Stimulated activated CD8-positive, alpha-beta memory T cell treated with anti-CD3 and anti-CD28 coated beads, Interleukin-2, amount 100 ng/mL, for 1 hour (primary cell): ENCODE measurements around the gene BBS2.

Experiments used
- DNase-seq, 2 donors: peaks; one replicate each; pipeline ENCODE4 v3.0.0-alpha.2; 2020; ENCODE audit warnings: low read depth in 2 of 2

Gene BBS2

DNA sequence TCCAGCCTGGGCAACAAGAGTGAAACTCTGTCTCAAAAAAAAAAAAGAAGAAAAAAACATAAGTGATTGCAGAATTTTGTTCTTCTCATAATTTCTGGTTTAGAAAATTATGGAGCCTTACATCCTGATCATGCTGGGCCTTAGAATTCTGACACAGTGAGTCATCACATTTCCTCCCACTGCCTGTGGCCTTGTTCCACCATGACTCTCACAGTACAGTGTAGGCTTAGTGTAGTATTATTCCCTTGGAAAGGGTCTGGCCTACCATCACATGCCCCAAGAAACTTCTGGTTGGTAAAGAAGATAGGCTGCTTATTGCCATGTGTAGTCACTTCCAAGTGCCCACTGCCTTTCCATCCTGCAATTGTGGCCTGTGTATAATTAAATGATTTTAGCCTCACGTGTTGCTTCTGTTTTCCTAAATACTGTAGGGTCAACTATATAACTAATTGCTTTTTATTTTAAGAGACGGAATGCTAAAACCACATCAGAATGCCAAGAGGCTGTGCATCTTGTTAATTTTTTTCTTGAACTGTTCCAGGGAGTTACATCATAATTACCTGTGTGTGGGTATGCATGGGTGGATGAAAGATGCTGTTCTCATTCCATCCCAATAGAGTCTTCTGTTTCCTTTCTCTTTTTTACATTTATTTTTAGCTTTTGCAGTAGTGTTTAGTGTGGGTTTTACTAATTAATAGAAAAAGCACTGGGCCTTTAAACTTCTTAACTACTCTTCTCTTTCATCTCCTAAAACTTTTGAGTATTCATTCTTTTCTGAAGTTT, 42.5 kb downstream of the BBS2 start:
- DNase-seq, result no peak

DNA sequence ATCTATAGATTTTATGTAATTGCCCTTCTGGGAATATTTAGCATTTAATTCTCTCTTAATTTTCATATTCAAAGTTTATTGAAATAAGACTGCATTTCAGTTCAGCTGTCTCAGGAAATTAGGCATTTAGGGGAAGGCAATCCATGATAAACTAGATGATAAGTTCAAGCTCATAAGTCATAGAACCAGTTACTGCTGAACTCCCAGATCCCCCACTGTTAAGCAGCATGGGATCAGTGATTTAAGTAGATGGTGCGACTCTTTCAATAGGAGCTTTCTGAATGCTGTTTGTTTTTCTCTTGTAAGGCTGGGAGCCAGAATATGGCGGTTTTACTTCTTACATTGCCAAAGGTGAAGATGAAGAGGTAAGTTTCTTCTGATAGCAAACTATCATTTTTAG, 44.6 kb downstream of the BBS2 start:
- no peak for DNase-seq

DNA sequence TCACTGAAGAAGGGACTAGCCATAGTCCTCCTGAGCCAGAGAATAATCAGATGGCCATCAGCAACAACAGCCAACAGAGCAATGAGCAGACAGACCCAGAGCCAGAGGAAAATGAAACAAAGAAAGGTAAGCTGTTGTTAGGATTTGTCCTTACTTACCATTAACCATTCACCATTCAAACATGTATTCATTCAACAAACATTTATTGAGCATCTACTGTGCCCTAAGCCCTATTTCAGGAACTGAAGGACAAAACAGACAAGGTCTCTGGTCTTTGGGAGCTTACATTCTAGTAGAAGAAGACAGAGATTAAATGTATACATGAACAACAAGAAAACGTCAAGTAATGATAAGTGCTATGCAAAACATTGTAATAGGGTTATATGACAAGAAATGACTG, 49.2 kb downstream of the BBS2 start:
- DNase-seq, result no peak

DNA sequence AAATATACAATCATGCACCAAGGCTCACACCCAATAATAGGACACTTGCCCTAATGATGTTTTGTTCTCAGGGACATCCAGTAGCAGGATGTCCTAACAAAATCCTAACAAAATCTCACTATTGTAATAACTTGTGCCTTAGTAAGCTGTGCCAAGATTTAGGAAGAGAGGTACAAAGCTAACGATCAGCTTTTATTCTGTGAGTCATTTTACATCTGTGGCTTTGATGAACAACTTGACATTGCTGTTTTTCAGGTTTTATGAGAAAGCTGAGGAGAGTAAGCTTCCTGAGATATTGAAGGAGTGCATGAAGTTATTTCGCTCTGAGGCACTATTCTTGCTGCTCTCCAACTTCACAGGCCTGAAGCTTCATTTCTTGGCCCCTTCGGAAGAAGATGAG, 49.6 kb downstream of the BBS2 start:
- no peak for DNase-seq

DNA sequence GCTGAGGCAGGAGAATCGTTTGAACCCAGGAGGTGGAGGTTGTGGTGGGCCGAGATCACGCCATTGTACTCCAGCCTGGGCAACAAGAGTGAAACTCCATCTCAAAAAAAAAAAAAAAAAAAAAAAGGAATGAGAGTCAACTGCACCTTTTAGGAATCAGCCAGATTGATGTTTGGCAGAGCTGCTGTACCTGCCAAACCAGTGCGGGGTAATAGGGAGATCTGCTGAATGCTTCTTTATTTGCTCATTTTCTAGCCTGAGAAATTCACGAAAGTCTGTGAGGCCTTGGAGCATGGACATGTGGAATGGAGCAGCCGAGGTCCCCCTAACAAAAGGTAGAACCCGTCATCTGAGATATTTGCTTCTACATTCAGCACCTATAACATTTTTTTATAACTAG, 50.1 kb downstream of the BBS2 start:
- no peak for DNase-seq

DNA sequence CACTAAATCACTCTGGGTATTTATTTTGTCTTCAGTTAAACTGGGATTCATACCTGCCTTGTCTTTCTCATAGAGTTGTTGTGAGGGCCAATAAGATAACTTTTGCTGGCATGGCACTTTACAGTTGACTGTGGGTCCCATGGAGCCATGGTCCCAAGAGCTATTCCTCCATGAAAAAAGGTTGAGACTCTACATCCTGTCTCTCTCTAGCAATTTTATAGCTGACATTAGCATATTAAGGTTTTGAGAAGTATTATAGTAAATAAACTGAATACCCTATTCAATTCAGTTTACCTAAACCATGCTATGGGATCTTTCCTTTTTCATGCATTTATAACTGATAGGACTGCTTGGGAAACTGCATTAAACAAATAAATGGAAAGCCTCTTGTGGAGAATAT, 51.0 kb downstream of the BBS2 start:
- DNase-seq, result no peak

DNA sequence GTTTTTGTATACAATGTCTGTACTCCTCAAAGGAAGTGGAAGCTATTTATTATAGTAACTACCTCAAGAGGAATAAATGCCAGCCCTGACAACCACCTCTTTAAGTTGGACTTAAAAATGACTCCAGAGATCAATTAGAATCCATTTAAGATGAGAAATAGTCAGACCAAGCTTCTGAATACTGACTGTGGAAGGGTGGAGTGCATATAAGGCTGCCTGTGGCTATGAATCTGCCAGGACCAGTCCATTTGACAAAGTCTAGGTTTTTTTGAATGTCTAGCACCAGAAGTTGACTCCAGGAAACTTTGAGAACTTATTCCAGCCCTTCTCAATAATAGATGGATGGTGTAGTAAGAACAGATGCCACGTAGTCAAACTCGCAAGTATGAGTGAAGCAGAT, 53.5 kb downstream of the BBS2 start:
- no peak for DNase-seq

DNA sequence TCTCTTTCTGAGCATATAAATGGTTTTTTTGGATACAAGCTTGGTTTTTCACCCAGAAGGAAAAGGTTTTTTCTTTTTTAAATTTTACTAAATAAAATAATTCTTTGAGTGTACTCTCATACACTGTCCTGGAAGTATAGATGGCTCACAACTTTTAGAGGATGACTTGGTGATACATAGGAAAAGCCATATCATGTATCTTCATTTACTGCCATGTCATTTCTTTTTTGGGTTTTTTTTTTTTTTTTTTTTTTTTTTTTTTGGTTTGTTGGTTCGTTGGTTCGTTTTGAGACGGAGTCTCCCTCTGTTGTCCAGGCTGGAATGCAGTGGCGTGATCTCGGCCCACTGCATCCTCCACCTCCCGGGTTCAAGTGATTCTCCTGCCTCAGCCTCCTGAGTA, 56.7 kb downstream of the BBS2 start:
- DNase-seq, result no peak

DNA sequence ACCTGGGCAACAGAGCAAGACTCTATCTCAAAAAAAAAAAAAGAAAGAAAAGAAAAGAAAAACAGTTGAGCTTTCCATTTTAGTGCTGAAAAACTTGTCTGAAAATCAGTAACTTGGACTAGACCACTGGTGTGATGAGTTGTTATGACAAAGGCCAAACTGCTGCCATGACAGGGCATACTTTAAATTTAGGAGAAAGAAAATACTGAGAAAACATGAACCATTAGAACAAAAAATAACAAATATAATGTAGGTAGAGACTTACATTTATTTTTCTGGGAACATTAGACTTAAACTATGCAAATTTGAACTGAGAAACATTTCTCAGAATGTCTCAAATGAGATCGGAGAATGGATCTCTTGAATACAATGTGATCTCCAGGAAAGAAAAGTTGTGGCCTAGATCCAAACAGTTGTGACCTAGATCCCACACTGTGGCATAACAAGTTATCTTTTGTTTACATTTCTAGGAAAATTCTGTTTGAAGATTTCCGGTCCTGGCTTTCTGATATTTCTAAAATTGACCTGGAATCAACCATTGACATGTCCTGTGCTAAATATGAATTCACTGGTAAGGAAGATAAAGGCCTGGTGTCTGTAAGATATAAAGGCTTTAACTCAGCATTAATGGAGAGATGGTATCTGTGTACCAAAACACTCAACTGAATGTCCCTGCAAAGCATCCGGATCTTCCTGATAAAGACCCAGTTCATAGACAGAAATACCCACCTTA, 57.6 kb downstream of the BBS2 start:
- DNase-seq, result no peak

DNA sequence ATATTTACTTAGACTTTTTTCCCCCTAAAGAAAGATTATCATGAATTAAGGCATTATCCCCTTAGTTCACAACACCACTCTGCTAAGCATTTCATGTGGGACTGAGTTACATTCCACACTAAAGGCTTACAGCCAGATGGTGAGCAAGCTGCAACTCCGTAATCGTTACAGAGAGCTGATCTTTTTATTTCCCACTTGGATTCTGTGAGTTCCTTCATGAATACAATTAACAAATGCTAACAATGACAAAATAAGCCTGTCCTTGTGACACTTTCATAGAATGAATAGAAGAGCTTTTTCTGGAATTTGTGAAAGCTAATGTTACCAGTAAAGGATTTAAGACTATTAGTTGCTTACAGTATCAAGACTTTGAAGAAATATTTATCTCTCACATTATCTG, 59.7 kb downstream of the BBS2 start:
- DNase-seq, result no peak

DNA sequence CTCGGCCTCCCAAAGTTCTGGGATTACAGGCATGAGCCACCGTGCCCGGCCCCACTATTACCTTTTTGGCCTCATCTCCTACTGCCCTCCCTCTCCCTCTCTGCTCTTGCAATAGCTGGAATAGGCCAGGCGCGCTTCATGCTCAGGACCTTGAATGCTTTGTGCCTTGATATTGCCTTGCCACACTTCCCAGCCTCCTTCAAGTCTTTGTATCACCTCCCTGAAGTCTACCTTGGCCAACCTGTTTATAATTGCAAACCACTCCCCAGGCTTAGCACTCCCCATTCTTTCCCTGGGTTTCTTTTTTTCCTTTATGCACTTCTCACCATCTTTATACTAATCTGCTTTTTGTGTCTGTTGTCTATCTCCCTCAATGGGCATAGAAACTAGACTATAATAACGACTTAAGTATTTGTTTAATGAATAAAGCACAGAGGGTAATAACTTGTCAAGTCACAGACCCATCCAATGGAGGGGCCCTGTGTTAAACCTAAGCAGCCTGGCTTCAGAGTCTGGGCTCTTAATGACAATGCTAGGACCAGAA, 61.8 kb downstream of the BBS2 start:
- no peak for DNase-seq

DNA sequence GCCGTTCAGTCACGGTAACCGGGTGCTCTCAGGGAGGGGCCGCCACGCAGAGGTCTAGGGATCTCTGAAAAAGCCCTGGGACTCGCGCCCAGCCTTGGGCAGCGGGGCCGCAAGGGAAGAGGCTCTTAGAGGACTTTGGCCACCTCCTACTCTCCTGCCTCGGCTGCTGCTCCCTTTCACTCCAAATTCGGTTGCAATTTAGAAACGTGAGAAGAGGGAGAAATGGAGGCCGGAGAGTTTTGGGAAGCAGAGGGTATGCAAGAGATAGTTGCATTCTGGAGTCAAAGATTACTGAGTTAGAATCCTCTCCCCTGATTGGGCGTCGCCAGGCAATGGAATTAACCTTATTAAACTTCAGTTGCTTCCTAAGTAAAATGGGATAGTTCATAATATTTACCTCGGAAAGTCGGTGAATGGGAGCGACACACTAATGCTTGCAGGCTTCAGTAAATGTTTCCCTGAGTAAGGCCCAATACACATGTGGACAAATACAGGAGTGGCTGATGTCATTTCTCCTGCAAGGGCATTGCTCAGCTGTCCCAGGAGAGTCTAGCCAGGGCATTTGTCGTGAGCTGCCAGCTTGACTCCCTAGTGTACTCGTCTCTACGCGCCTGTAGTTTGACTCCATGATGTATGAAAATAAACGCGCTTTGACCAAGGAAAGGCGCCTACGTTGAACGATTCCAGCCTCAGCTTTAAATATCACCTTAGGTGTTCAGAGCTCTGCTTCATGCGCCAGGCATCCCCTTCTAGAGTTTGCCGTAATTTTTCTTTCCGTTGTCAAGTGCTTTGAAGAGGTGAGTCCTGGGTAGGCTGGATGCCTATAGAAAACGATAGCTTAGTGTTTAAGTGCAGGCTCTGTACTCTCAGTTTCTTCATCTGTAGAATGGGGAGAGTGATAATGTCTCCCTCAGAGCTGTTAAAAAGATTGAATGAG, 67.8 kb downstream of the BBS2 start:
- DNase-seq, result no peak

DNA sequence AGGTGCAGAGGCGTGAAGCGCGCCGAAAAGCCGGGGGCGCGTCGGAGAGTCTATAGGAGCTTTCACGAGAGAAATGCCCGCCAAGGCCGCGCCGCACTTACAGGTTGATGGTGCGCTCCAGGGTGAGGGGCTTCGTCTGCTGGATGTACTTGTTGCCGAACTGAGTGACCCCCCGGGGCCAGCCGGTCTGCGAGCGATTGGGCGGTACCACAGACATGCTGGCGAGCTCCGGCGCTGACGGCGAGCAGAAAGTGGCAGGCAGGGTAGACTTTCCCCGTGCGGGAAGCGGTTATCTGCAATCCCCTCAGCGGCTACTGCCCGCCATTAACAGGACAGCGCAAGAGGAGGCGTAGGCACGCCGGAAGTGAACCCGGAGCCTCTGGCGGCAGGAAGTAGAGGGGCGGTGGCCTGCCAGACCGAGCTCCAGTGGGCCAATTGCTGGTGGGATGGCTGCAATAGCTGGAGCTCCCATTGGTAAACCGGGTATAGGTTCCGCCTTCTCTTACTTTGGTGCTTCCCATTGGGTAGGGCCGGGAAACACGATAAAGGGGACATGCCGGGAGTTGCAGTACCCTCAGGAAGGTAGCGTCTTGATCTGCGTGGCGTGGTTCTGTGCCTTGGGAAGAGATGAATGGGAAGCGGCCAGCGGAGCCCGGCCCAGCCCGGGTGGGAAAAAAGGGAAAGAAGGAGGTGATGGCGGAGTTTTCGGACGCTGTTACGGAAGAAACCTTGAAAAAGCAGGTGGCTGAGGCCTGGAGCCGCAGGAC, 68.7 kb downstream of the BBS2 start, which contains the start of the genes NUDT21 and OGFOD1:
TSS of gene NUDT21 (minus strand) at position 347 of the 767 bp plus-strand sequence. CDS start at position 217, 130 bp downstream.
TSS of gene OGFOD1 (plus strand) at position 569 of the 767 bp plus-strand sequence. CDS start at position 628, 59 bp downstream.
- peak; percentile 78 to 84 for DNase-seq

DNA sequence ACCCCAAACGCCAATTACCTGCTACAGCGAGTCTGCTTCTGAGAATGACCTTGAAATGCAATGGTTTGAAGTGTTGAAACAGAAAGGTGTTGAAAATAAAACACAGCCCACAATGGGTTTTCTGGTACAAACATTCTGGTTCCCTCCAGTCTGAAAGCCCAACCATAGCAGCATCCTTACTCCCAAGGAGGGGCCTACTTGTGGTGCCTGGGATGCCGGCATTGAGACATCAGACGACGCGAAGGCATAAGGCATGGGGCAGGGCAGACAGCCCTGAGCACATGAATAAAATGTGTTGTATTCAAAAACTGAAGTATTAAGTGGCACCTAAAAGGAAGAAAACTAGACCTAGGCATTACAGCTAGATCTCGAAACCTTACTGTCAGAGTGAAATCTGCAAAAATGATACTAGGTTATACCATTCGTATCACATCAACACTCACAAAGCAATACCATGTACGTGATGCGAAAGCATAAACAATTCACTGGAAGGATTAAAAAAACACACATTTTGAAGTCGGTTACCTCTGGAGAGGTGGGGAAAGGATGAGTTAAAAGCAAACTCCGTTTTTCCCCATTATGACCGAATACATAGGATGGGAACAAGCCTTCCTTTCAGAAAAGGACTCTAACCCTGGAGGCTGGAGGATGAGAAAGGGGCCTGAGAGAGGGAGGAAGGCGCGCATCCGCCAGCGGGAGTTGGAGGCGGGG, 69.4 kb downstream of the BBS2 start:
- DNase-seq, result no peak

DNA sequence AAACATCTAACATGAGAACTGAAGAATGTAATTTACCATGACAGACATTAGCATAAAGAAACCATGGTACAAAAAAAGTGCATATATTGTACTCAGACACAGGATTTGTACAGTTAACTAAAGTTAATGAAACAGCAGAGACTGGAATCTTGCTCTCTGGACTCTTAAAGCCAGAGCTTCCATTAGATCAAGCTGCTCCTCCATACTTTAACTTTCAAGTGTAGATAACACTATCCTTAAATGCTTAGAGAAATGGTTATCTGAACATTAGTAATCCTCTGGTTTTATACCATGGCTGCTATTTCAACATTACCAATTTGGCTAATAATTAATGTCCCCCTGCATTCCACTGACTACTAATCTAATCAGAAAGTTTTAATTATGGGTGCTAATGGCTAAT, 71.8 kb downstream of the BBS2 start:
- DNase-seq, result no peak

DNA sequence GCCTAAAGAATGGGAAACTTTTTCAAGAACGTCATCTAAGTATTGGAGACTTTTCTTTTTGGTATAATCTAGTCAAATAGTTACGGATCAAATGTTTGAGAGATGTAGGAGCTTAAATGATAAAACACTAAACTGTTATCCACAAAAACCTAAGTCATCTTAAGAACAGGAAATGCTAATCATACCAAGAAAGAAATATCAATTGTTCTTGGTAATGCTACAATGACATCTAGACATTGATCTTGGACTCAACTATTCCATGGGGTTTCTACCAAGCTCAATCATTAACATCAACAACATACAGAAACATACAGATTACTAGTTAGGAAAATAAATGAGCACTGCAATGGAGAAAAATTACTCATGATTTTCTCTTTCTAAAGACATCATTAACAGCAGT, 72.5 kb downstream of the BBS2 start:
- DNase-seq, result no peak

DNA sequence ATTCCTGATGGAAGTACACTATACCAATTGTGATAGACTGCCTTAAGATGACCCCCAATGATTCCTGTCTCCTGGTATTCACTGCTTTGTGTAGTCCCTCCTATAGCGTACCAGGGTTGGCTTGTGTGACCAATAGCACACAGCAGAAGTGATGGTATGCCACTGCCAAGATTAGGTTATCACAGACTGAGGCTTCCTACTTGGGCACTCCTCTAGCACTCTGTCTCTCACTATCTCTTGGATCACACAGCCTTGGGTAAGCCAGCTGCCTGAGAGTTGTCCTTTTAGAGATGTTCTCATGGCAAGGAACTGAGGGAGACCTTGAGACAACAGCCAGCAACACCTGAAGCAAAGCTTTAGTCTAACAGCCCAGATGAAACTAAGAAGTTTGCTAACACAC, 81.8 kb downstream of the BBS2 start:
- no peak for DNase-seq

DNA sequence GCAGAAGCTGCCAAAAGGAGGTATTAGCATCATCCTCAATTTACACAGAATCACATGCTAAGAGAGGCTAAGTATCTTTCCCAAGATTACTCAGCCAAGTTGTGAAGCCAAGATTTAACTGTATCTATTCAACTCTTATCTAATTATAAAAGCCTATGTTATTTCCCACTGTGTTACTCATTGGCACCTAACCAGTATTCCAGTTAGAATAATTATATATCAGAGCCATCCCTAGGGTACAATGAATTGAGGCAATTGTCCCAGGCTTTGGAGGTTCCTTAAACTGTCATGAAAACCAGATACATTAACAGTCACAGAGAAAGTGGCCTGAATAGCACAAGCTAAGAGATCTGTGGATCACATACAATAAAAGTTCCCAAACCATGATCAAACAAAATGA, 83.6 kb downstream of the BBS2 start:
- DNase-seq, result no peak
